Natural killer cell (primary cell): ENCODE measurements around the gene RFLNA. TPM values are rescaled to one million over a fixed set of nuclear protein-coding genes. Genes with fewer than 3 reads are reported as not detected.

Experiments
- ATAC-seq, 3 donors: fragments of 150-1000 bp in 2 of 3; fragments of 200-7000 bp in 1 of 3; cut with Tn5 transposase; 1 replicate in 1 of 3; 2 replicates in 2 of 3; pipeline ENCODE4 v1.10.0; 2021; ENCODE audit warnings: mild to moderate bottlenecking in 2 of 3, moderate library complexity in 2 of 3
- DNase-seq, 2 donors: peaks; one replicate each; pipeline versions ENCODE4 v3.0.0 to v3.0.0-alpha.2; 2013 to 2021; ENCODE audit warnings: mixed read lengths in 1 of 2
- H3K27ac ChIP-seq: one replicate; pipeline ENCODE4 v1.5.1; 2013; ENCODE audit warnings: mild to moderate bottlenecking, low read length
- H3K27me3 ChIP-seq: one replicate; pipeline ENCODE4 v1.6.1; 2013; ENCODE audit warnings: low read length; ENCODE audit not compliant: control insufficient read depth, insufficient read depth
- H3K36me3 ChIP-seq: one replicate; pipeline ENCODE4 v1.6.1; 2013; ENCODE audit warnings: low read length; ENCODE audit not compliant: control insufficient read depth, insufficient read depth
- H3K4me1 ChIP-seq: one replicate; pipeline ENCODE4 v1.6.1; 2013; ENCODE audit warnings: low read length; ENCODE audit not compliant: control insufficient read depth, insufficient read depth
- H3K4me3 ChIP-seq: one replicate; pipeline ENCODE4 v1.5.1; 2013; ENCODE audit warnings: low read length
- H3K9me3 ChIP-seq: one replicate; pipeline ENCODE4 v1.6.1; 2013; ENCODE audit warnings: low read length; ENCODE audit not compliant: control insufficient read depth, insufficient read depth
- H3K27ac Mint-ChIP-seq, 2 donors: one replicate each; pipeline ENCODE4 v1.8.0; 2022; ENCODE audit warnings: mild to moderate bottlenecking in 2 of 2, mixed read lengths in 2 of 2, moderate library complexity in 1 of 2
- H3K27me3 Mint-ChIP-seq, 2 donors: one replicate each; pipeline ENCODE4 v1.8.0; 2022; ENCODE audit warnings: low read depth in 2 of 2, mixed read lengths in 2 of 2
- H3K36me3 Mint-ChIP-seq: one replicate; pipeline ENCODE4 v1.8.0; 2022; ENCODE audit warnings: mixed read lengths
- H3K4me1 Mint-ChIP-seq, 2 donors: one replicate each; pipeline ENCODE4 v1.8.0; 2022; ENCODE audit warnings: mixed read lengths in 2 of 2
- H3K4me3 Mint-ChIP-seq: one replicate; pipeline ENCODE4 v1.8.0; 2022; ENCODE audit warnings: mild to moderate bottlenecking, moderate library complexity, mixed read lengths
- H3K9me3 Mint-ChIP-seq, 2 donors: one replicate each; pipeline ENCODE4 v1.8.0; 2022; ENCODE audit warnings: mixed read lengths in 2 of 2
- CTCF ChIP-seq: fragments of 200-600 bp; IDR thresholded peaks from one replicate; pipeline ENCODE4 v1.8.0; 2022; ENCODE audit warnings: antibody characterized with exemption
- WGBS: methylation state at CpG from one replicate; pipeline ENCODE4 v1.1.7; 2013; ENCODE audit warnings: missing lambda C conversion rate; ENCODE audit not compliant: insufficient coverage; 5-methylcytosine and 5-hydroxymethylcytosine counted together
- intact Hi-C: fragments of 100-400 bp; cut with micrococcal nuclease; formaldehyde crosslinking; loops from one replicate; pipeline ENCODE4 v1.14.2; 2022
- total RNA-seq, 4 donors: library from RNA; stranded (reverse); fragments of 120-200 nt in 1 of 4; gene quantifications; one replicate each; pipeline versions ENCODE4 v1.2.3 to v1.2.4, GENCODE V29; 2013 to 2022

RFLNA gene
- total RNA-seq, 3 donors from 2014 or later (not counting 1 experiment from before 2014, with no cell fraction given): 0.85 TPM; not detected in 2

GRCh38 chr12:124302807-124303578 lies 8.1 kb downstream of the RFLNA start:
- no peaks in the 10 kb centered on the region for H3K9me3 Mint-ChIP-seq
- intact Hi-C loops: no loop called here
- H3K27ac ChIP-seq: no peak overlapping the region
- 87% methylated on average over 27 of the region's 27 CpGs for WGBS
- no peak for TF ChIP-seq CTCF
- DNase-seq (no peak), ATAC-seq (no peak)
- H3K4me3 ChIP-seq: no peak overlapping the region
- H3K4me3 Mint-ChIP-seq: no peak overlapping the region
- H3K36me3 ChIP-seq: no peaks in the 10 kb centered on the region
- H3K27ac Mint-ChIP-seq: no peak overlapping the region
- no peaks in the 10 kb centered on the region for H3K27me3 ChIP-seq
- H3K9me3 ChIP-seq: no peaks in the 10 kb centered on the region
- H3K4me1 ChIP-seq: no peaks in the 10 kb centered on the region
- H3K36me3 Mint-ChIP-seq: no peaks in the 10 kb centered on the region
- H3K27me3 Mint-ChIP-seq: peaks cover 4 to 7% of the 10 kb centered on the region in 2 donors
- H3K4me1 Mint-ChIP-seq: no peaks in the 10 kb centered on the region

GRCh38 chr12:124303579-124304313 lies 8.9 kb downstream of the RFLNA start:
- no peaks in the 10 kb centered on the region for H3K4me1 Mint-ChIP-seq
- H3K27me3 Mint-ChIP-seq: peaks cover 0 to under 1% of the 10 kb centered on the region in 2 donors
- no peak for TF ChIP-seq CTCF
- H3K36me3 Mint-ChIP-seq: no peaks in the 10 kb centered on the region
- no peak overlapping the region for H3K27ac Mint-ChIP-seq
- no peak for ATAC-seq
- Histone ChIP-seq H3K4me3 (no peak overlapping the region), H3K4me1 (no peaks in the 10 kb centered on the region), H3K27me3 (no peaks in the 10 kb centered on the region), H3K9me3 (no peaks in the 10 kb centered on the region), H3K36me3 (no peaks in the 10 kb centered on the region), H3K27ac (no peak overlapping the region)
- intact Hi-C loops: no loop called here
- H3K4me3 Mint-ChIP-seq: no peak overlapping the region
- no peaks in the 10 kb centered on the region for H3K9me3 Mint-ChIP-seq
- WGBS: 90% methylated on average over 38 of the region's 38 CpGs
- no peak for DNase-seq

- Mint-ChIP-seq H3K27me3 (no peaks in the 10 kb centered on the region), H3K36me3 (no peaks in the 10 kb centered on the region), H3K9me3 (no peaks in the 10 kb centered on the region), H3K4me1 (no peaks in the 10 kb centered on the region), H3K4me3 (no peak overlapping the region), H3K27ac (no peak overlapping the region)
- H3K36me3 ChIP-seq: no peaks in the 10 kb centered on the region
- intact Hi-C loops: no loop called here
- TF ChIP-seq CTCF: no peak
- ATAC-seq (no peak), DNase-seq (no peak)
- no peak overlapping the region for H3K27ac ChIP-seq
- WGBS: 95% methylated on average over 20 of the region's 20 CpGs
- no peaks in the 10 kb centered on the region for H3K4me1 ChIP-seq
- no peak overlapping the region for H3K4me3 ChIP-seq
- H3K27me3 ChIP-seq: no peaks in the 10 kb centered on the region
- H3K9me3 ChIP-seq: no peaks in the 10 kb centered on the region
These were observed 9.5 kb downstream of the RFLNA start for GRCh38 chr12:124304314-124304790.
